HG02870 (cell line): Measurements from ENCODE around the gene CSNK1A1.
"Not testable (repeated sequence)": the region's sequence is repeated elsewhere in the genome, so short reads cannot be mapped to it uniquely, and the experiment has no call there.

ENCODE experiments used
- ATAC-seq: cut with Tn5 transposase; IDR thresholded peaks from one replicate; pipeline ENCODE4 v1.9.1; 2021; ENCODE audit warnings: mild to moderate bottlenecking, moderate library complexity; ENCODE audit not compliant: unreplicated experiment

The CSNK1A1 gene

GRCh38 chr5:149551227-149552037 is at the start of gene CSNK1A1:
CSNK1A1 (minus strand) TSS chr5:149551439; CDS start chr5:149550964, 475 bp downstream.
- peak; percentile 87 for ATAC-seq

- ATAC-seq, result no peak
Observed at GRCh38 chr5:149600932-149601331, 49.7 kb upstream of the CSNK1A1 start.

DNA sequence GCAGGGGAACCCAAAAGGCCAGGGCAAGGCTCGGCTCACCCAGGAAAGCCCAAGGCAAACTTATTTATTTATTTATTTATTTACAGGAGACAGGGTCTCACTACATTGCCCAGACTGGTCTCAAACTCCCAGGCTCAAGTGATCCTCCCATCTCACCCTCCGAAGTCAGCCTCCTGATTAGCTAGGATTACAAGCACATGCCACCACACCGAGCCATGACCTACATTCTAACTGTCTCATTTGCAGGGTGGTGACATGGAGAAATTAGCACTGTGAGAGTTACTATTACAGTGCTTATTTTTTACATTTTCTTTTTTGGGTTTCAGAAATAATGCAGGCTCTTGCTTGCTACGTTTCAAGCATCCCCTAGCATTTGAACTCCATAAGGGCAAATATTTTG is 48.1 kb upstream of the CSNK1A1 start:
- ATAC-seq, result no peak

DNA sequence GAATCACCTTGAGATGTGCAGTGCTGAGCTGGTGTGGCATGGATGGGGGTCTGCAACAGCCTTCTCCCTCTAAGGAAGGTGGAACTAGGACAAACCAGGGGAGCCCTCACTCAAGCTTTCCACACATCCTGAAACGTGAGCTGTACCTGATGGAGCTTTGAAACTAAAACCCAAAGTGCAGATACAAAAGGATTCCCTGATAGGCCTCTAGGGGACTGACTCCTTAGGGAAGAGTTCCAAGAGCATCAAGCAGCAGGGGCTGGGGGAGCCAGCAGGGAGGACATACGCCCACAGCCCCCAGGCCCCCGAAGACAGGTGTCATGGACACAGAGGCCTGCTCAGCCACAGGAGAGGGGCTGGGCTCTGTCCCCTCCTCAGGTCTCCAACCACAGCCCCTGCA is 47.7 kb upstream of the CSNK1A1 start:
- no peak for ATAC-seq

GRCh38 chr5:149598234-149598633 is 47.0 kb upstream of the CSNK1A1 start:
- not testable (repeated sequence) for ATAC-seq

DNA sequence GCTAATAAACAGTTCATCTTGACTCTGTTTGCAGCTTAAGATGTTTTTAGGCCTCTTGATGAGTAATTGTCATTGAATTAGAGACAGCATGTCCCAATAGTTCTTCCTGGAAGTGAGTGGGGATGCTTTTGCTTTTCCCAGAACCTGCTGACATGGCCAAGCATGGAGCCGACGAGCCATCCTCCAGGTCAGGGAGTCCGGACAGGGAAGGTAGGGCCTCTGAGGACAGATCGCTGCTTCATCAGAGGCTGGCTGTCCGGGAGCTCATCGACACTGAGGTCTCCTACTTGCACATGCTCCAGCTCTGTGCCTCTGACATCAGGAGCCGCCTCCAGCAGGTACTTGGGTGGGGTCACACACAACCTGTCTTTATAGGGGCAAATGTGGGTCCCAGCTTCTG is 46.4 kb upstream of the CSNK1A1 start:
- ATAC-seq, result no peak

GRCh38 chr5:149596712-149597111 is 45.5 kb upstream of the CSNK1A1 start:
- no peak for ATAC-seq

DNA sequence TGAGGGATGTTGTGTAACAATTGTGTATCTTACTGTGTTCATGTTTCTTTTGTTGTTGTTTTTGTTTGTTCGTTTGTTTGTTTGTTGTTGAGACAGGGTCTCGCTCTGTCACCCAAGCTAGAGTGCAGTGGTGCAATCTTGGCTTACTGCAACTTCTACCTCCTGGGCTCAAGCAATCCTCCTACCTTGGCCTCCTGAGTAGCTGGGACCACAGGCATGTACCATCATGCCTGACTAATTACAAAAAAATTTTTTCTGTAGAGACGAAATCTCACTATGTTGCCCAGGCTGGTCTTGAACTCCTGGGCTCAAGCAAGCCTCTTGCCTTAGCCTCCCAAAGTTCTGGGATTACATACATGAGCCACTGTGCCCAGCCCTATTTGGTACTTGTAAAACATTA is 43.9 kb upstream of the CSNK1A1 start:
- ATAC-seq, result not testable (repeated sequence)

- no peak for ATAC-seq
Observed at GRCh38 chr5:149594206-149594895, 43.1 kb upstream of the CSNK1A1 start.

- no peak for ATAC-seq
Observed at GRCh38 chr5:149593370-149593769, 42.1 kb upstream of the CSNK1A1 start.

GRCh38 chr5:149588936-149589335 is 37.7 kb upstream of the CSNK1A1 start:
- no peak for ATAC-seq

DNA sequence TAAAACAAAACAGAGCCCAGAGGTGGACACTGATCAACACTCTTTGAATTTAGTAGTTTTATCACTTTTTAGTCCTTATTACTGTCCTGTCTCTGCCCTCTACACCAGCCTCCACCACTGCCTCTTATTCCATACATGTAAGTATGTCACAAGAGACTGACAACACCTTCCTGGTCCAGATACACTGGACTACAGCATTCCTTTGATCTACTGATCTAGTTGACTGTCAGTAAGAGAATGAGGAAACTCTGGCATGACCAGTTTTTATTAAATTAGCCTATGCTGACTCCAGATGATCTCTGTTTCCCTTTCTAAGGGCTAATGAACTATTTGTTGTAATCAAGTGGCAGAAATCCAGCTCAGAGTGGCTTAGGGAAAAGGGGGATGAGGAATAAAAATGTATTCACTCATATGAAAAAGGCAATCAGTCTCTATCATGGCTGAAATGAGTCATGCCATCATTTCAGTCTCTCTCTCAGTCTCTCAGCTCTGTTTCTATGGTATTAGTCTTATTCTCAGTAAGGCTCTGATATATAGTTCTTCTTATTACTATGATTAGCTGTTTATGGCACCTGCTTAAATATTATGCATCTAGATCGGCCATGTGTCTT is 35.6 kb upstream of the CSNK1A1 start:
- ATAC-seq, result peak; percentile 66

DNA sequence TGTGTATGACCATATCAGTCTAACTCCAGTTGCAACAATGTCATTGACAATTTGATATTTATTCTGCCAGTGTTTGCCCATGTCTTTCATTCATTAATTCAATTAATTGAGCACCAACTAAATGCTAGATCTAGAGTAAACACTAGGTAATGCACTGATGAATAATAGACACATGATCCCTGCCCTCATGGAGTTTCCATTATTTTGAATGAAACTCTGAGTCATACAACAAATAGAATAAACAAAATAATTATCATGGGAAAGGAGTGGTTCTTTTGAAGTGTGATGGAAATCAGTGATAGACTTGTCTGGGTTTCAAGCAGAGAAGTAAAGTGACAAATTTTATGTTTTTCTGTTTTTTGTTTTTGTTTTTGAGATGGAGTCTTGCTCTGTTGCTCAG is 34.7 kb upstream of the CSNK1A1 start:
- ATAC-seq, result no peak

DNA sequence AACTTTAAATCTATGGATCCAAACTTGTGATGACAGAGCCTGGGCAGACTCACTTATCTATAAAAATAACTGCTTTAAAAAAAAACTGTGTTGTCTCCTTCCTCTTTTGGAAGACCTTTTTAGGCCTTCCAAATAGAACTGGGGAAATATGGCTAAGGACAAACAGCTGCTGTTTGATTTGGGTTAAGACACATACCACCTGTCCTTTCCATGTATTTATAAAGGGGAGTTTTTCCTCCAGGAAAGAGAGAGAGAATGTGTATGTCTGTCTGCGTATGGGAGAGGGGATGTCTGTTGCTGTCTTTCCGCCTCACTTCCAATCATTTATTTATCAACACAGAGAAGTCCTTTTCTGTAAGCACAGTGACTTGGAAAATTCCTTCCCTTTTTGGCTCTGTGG is 32.9 kb upstream of the CSNK1A1 start:
- no peak for ATAC-seq

DNA sequence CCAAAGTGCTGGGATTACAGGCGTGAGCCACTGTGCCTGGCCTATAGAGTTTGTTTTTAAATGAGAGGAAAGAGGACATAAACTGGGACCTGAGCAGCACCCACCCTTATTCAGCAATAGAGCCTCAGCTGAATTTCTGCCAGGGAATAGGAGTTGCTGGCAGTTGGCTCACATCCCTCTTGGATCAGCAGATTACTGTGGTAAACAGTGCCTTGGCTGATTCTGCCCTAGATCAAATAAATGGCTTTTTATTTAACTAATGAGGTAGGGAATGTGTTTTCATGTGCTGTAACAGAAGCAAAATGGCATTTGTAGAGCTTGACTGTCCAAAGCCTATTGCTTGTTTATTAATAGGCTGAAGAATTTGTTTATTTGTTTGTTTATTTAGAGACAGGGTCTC is 32.2 kb upstream of the CSNK1A1 start:
- ATAC-seq, result no peak

GRCh38 chr5:149581931-149582768 is 30.9 kb upstream of the CSNK1A1 start:
- ATAC-seq, result no peak

GRCh38 chr5:149581192-149581861 is 30.1 kb upstream of the CSNK1A1 start, which contains the start of gene ARHGEF37:
ARHGEF37 (plus strand) TSS chr5:149581498; CDS start chr5:149597770, 16,272 bp downstream.
- no peak for ATAC-seq

DNA sequence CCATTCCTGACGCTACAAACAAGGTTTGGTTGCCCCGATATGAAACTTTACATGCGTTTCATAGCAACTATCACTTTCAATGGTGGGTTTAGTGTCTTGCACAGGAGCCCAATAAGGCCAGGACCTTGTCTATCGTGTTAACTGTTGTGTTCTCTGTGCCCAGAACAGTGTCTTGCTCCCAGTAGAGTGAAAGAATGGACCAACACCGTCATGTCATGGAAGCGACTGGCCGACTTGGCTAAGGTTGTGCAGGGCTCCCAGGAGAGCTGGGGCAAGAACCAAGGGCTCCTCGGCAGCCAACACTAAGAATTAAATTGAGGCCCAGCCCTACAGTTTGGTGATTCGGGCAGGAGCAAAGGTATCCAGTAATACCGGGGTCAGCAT is 29.6 kb upstream of the CSNK1A1 start:
- no peak for ATAC-seq

GRCh38 chr5:149578896-149579295 is 27.7 kb upstream of the CSNK1A1 start:
- ATAC-seq, result no peak

DNA sequence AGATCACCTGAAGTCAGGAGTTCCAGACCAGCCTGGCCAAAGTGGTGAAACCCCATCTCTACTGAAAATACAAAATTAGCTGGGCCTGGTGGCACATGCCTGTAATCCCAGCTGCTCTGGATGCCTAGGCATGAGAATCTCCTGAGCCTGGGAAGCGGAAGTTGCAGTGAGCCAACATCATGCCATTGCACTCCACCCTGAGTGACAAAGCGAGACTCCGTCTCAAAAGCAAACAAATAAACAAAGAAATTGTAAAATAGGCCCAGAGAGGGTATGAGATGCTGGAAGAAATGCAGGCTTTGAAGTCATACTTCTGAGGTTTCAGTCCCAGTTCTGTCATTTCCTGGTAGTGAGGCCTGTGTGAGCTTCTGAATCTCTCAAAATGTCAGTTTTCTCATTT is 24.8 kb upstream of the CSNK1A1 start:
- no peak for ATAC-seq
